Right lobe of liver (tissue), 6 donors: ENCODE results near the gene LEMD3. TPM values are rescaled to one million over a fixed set of nuclear protein-coding genes. Genes with fewer than 3 reads are reported as not detected.
A peak's percentile ranks its signal among the peaks of the same experiment; 100 is the strongest.

Experiments
- ATAC-seq, 4 donors: fragments of 200-7000 bp; cut with Tn5 transposase; one replicate each; pipeline ENCODE4 v1.9.1; 2020; ENCODE audit warnings: mild to moderate bottlenecking in 4 of 4, moderate library complexity in 4 of 4
- DNase-seq, 3 donors: peaks; one replicate each; pipeline ENCODE4 v3.0.0-alpha.2; 2020
- H3K27ac ChIP-seq, 3 donors: fragments of 200-600 bp; one replicate each; pipeline ENCODE4 v1.8.0; 2022
- H3K27me3 ChIP-seq, 2 donors: fragments of 200-600 bp; one replicate each; pipeline ENCODE4 v1.8.0; 2022
- H3K36me3 ChIP-seq, 4 donors: fragments of 200-600 bp; sonication (generic) in 1 of 4; one replicate each; pipeline versions ENCODE4 v1.5.1 to v1.8.0; 2017 to 2022; ENCODE audit warnings: control low read depth in 1 of 4
- H3K4me1 ChIP-seq, 4 donors: fragments of 200-600 bp; sonication (generic) in 1 of 4; one replicate each; pipeline versions ENCODE4 v1.5.1 to v1.8.0; 2017 to 2022; ENCODE audit warnings: control low read depth in 1 of 4
- H3K4me3 ChIP-seq, 3 donors: fragments of 200-600 bp; one replicate each; pipeline ENCODE4 v1.8.0; 2022
- H3K9me3 ChIP-seq, 4 donors: fragments of 200-600 bp; sonication (generic) in 1 of 4; one replicate each; pipeline versions ENCODE4 v1.5.1 to v1.8.0; 2017 to 2022; ENCODE audit warnings: control low read depth in 1 of 4
- POLR2A ChIP-seq: fragments of 450-650 bp; IDR thresholded peaks from one replicate; pipeline ENCODE4 v1.6.1; 2017; ENCODE audit warnings: antibody characterized with exemption, mild to moderate bottlenecking
- WGBS: methylation state at CpG from one replicate; pipeline ENCODE4 v1.1.6; 2018; ENCODE audit warnings: low coverage, low lambda C conversion rate; ENCODE audit not compliant: insufficient coverage; ENCODE audit errors: missing lambda C conversion rate; 5-methylcytosine and 5-hydroxymethylcytosine counted together
- intact Hi-C, 2 donors: fragments of 100-400 bp; cut with DNase I; formaldehyde crosslinking; loops; one replicate each; pipeline versions ENCODE4 v1.11.2 to v1.14.1; 2022
- total RNA-seq, 6 experiments: library from RNA; depleted of rRNA in 2 of 6; stranded (reverse); fragments of >200 nt in 2 of 6; fragmentation: NEBNext Ultra II Directional in 3 of 6; extraction: Animal tissue kit (Norgen Biotek cat#: 25700) in 3 of 6; gene quantifications; one replicate each; pipeline versions ENCODE4 v1.1.0 to v1.2.4, GENCODE V29; 2016 to 2023
- TF ChIP-seq, protein P1 (sequence below), 4 donors: fragments of 200-600 bp in 3 of 4; fragments of 450-650 bp in 1 of 4; IDR thresholded peaks; one replicate each; pipeline versions ENCODE4 v1.5.1 to v1.8.0; 2016 to 2022; ENCODE audit warnings: antibody characterized with exemption in 4 of 4, mild to moderate bottlenecking in 2 of 4
- donor health status: DM: no; HTN: yes; CAD: no.
- donor health status: DM: no; HTN: no; CAD: no.
- donor health status: DM: no; HTN: no; CAD: no.
- donor health status: DM: no; HTN: yes; CAD: no.
- donor health status: DM: no; HTN: yes; CAD: no.

Gene LEMD3
- total RNA-seq, 6 experiments from 2014 or later: 8.6 to 19.0 (median 11.6) TPM

DNA sequence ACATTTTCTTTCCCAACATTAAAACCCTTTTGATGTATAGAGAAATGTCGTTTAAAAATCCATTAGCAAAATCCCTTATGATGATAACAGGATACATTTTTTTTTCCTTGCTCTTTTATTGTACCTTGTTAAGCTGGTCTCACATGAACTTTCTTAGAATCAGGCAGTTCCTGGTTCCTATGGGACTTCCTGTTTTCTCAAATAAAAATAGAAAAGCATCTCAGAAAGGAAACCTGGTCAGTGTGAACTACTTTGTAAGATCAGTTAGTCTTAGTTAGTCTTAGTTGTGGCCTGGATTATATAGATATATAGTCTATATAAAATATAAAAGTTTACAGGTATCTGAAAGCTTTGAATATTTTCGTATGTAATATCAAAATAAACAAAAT, 40.3 kb downstream of the LEMD3 start:
- H3K4me3 ChIP-seq: no peak overlapping the region
- intact Hi-C loops: no loop called here
- 25% methylated on average over 2 of the region's 2 CpGs for WGBS
- DNase-seq (no peak), ATAC-seq (peak in 3 of 4 donors; percentile 35 to 41 (median 39))
- no peak overlapping the region for H3K27ac ChIP-seq
- H3K36me3 ChIP-seq: peaks cover 0 to 7% (median 0%) of the 10 kb centered on the region in 4 donors
- no peaks in the 10 kb centered on the region for H3K27me3 ChIP-seq
- H3K4me1 ChIP-seq: peaks cover 0 to 7% (median 0%) of the 10 kb centered on the region in 4 donors
- TF ChIP-seq POLR2A: no peak
- TF ChIP-seq, protein P1, sequence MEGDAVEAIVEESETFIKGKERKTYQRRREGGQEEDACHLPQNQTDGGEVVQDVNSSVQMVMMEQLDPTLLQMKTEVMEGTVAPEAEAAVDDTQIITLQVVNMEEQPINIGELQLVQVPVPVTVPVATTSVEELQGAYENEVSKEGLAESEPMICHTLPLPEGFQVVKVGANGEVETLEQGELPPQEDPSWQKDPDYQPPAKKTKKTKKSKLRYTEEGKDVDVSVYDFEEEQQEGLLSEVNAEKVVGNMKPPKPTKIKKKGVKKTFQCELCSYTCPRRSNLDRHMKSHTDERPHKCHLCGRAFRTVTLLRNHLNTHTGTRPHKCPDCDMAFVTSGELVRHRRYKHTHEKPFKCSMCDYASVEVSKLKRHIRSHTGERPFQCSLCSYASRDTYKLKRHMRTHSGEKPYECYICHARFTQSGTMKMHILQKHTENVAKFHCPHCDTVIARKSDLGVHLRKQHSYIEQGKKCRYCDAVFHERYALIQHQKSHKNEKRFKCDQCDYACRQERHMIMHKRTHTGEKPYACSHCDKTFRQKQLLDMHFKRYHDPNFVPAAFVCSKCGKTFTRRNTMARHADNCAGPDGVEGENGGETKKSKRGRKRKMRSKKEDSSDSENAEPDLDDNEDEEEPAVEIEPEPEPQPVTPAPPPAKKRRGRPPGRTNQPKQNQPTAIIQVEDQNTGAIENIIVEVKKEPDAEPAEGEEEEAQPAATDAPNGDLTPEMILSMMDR (IDR thresholded peaks at IDR 0.05): no peak
- H3K9me3 ChIP-seq: no peaks in the 10 kb centered on the region

DNA sequence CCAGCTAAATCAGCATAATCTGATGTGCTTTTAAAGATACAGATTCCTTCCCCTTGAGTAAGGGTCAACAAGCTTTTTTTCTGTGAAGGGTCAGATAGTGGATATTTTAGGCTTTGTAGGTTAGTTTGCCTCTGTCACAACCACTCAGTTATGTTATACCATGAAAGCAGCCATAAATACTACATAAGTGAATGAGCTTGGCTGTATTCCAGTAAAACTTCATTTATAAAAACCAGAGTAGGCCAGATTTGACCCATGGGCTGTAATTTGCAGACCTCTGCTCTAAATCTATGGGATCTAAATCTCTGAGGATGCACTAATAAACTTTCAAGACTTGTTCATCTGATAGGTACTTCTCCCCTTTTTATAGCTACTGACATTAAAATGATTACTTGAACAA, 47.7 kb downstream of the LEMD3 start:
- DNase-seq: no peak
- no peak for ATAC-seq

DNA sequence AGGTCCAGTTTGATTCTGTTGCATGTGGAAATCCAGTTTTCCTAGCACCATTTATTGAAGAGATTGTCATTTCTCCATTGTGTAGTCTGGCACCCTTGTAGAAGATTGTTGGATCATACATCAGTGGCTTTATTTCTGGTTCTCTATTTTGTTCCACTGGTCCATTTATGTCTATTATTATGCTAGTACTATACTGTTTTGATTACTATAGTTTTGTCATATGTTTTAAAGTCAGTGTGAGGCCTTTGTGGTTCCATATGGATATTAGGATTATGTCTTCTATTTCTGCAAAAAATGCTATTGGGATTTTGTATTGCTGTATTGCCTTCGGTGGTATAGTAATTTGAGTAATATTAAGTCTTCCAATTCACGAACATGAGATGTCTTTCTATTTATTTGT, 51.4 kb downstream of the LEMD3 start:
- ATAC-seq: no peak
- 94% methylated on average over 2 of the region's 2 CpGs for WGBS
- intact Hi-C loops: loop anchor here in 1 of 2 donors (10.0 kb wide), 1 partner anchor 326 kb away; no protein-coding TSS in a partner anchor
- Histone ChIP-seq H3K9me3 (peaks cover 0 to 3% (median 0%) of the 10 kb centered on the region in 4 donors), H3K4me1 (no peaks in the 10 kb centered on the region), H3K36me3 (peaks cover 0 to 17% (median 0%) of the 10 kb centered on the region in 4 donors), H3K27ac (no peak overlapping the region), H3K4me3 (no peak overlapping the region), H3K27me3 (no peaks in the 10 kb centered on the region)
- TF ChIP-seq, protein P1 (IDR thresholded peaks at IDR 0.05): no peak
- TF ChIP-seq POLR2A: no peak
- no peak for DNase-seq

More for the DNA sequence above, 47.7 kb downstream of the LEMD3 start:
- no peak for TF ChIP-seq POLR2A
- TF ChIP-seq, protein P1 (IDR thresholded peaks at IDR 0.05): no peak
- Histone ChIP-seq H3K36me3 (peaks cover 0 to 20% (median 0%) of the 10 kb centered on the region in 4 donors), H3K9me3 (peaks cover 0 to 3% (median 0%) of the 10 kb centered on the region in 4 donors), H3K27ac (no peak overlapping the region), H3K4me1 (no peaks in the 10 kb centered on the region), H3K27me3 (no peaks in the 10 kb centered on the region), H3K4me3 (no peak overlapping the region)
- intact Hi-C loops: no loop called here

DNA sequence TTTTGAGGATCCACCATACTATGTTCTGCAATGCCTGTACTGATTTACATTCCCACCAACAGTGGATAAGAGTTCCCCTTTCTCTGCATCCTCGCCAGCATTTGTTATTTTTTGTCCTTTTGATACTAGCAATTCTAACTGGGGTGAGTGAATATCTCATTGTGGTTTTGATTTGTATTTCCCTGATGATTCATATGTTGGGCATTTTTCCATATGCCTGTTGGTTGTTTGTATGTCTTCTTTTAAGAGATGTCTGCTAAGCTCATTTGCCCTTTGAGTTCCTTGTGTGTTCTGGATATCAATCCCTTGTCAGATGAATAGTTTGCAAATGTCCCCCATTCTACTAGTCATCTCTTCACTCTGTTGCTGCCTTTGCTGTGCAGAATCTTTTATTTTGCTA, 60.1 kb downstream of the LEMD3 start:
- no peak overlapping the region for H3K27ac ChIP-seq
- DNase-seq (no peak), ATAC-seq (no peak)
- TF ChIP-seq, protein P1 (IDR thresholded peaks at IDR 0.05): no peak
- TF ChIP-seq POLR2A: no peak
- peaks cover 0 to 6% (median 0%) of the 10 kb centered on the region in 4 donors for H3K9me3 ChIP-seq
- no peaks in the 10 kb centered on the region for H3K36me3 ChIP-seq
- WGBS: 71% methylated on average over 1 of the region's 1 CpG
- intact Hi-C loops: loop anchor here in 1 of 2 donors (10.0 kb wide), 1 partner anchor 335 kb away; no protein-coding TSS in a partner anchor
- H3K4me1 ChIP-seq: no peaks in the 10 kb centered on the region
- no peaks in the 10 kb centered on the region for H3K27me3 ChIP-seq
- no peak overlapping the region for H3K4me3 ChIP-seq
